ENCODE data around the gene CUBN.
A peak's percentile ranks its signal among the peaks of the same experiment; 100 is the strongest.

DNA sequence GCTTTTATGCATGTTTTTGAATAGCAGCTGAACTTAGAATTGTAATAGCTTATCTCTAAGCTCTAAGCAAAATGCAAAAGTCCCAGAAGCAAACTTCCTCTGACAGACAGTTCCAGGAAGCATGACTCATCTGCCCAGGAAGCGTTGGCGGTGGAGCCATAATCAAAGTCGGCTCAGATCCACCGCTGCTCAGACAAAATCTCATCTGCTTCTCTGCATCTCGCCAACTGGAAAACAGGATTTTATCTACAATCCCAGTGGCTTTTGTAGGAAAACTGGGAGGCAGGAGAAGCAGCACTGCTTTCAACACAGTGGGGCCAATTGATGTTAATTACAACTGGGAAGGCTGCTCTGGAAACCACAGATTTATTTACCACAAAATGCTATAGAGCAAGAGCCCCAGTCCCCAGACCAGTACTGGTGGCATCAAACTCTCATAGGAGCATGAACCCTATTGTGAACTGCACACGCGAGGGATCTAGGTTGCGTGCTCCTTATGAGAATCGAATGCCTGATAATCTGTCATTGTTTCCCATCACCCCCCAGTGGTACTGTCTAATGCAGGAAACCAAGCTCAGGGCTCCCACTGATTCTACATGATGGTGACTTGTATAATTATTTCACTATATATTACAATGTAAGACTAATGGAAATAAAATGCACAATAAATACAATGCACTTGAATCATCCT is 99.9 kb downstream of the CUBN start:
- TF ChIP-seq, protein P1, sequence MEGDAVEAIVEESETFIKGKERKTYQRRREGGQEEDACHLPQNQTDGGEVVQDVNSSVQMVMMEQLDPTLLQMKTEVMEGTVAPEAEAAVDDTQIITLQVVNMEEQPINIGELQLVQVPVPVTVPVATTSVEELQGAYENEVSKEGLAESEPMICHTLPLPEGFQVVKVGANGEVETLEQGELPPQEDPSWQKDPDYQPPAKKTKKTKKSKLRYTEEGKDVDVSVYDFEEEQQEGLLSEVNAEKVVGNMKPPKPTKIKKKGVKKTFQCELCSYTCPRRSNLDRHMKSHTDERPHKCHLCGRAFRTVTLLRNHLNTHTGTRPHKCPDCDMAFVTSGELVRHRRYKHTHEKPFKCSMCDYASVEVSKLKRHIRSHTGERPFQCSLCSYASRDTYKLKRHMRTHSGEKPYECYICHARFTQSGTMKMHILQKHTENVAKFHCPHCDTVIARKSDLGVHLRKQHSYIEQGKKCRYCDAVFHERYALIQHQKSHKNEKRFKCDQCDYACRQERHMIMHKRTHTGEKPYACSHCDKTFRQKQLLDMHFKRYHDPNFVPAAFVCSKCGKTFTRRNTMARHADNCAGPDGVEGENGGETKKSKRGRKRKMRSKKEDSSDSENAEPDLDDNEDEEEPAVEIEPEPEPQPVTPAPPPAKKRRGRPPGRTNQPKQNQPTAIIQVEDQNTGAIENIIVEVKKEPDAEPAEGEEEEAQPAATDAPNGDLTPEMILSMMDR (IDR thresholded peaks at IDR 0.05) = no peak
- no peak for TF ChIP-seq POLR2AphosphoS5 (IDR thresholded peaks at IDR 0.05; ENCODE audit: low read depth, low read length)
- TF ChIP-seq, protein P2, sequence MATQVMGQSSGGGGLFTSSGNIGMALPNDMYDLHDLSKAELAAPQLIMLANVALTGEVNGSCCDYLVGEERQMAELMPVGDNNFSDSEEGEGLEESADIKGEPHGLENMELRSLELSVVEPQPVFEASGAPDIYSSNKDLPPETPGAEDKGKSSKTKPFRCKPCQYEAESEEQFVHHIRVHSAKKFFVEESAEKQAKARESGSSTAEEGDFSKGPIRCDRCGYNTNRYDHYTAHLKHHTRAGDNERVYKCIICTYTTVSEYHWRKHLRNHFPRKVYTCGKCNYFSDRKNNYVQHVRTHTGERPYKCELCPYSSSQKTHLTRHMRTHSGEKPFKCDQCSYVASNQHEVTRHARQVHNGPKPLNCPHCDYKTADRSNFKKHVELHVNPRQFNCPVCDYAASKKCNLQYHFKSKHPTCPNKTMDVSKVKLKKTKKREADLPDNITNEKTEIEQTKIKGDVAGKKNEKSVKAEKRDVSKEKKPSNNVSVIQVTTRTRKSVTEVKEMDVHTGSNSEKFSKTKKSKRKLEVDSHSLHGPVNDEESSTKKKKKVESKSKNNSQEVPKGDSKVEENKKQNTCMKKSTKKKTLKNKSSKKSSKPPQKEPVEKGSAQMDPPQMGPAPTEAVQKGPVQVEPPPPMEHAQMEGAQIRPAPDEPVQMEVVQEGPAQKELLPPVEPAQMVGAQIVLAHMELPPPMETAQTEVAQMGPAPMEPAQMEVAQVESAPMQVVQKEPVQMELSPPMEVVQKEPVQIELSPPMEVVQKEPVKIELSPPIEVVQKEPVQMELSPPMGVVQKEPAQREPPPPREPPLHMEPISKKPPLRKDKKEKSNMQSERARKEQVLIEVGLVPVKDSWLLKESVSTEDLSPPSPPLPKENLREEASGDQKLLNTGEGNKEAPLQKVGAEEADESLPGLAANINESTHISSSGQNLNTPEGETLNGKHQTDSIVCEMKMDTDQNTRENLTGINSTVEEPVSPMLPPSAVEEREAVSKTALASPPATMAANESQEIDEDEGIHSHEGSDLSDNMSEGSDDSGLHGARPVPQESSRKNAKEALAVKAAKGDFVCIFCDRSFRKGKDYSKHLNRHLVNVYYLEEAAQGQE (IDR thresholded peaks at IDR 0.05; ENCODE audit: insufficient read depth in 1 of 2, low read depth in 2 of 2, low read length in 1 of 2) = no peak
- peak; percentile 88 for TF ChIP-seq TCF7L2 (IDR thresholded peaks at IDR 0.05; ENCODE audit: low read depth, low read length)
- TF ChIP-seq SIN3A (IDR thresholded peaks at IDR 0.05; ENCODE audit: borderline replicate concordance, insufficient read depth, low read depth, low read length) = no peak

All from Panc1 (cell line).